ENCODE results near the gene CERS3.

The CERS3 gene

DNA sequence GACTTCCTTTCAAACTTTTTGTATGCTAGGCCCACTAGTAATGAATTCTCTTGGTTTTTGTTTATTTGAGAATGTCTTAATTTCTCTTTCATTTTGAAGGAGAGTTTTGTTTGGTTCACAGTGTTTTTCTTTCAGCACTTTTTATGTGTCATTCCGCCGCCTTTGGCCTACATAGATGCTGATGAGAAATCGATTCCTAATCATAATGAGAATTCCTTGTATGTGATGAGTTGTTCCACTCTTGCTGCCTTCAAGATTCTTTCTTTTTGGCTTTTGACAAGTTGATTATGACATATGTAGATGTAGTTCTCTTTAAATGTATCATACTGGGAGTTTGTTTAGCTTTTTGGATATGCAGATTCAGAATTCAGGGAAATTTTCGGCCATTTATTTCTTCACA is 35.5 kb downstream of the CERS3 start:
- H4K20me1 ChIP-seq (ENCODE audit: insufficient read depth): no peaks in the 10 kb centered on the region
- H3K27ac ChIP-seq: no peak overlapping the region
- no peaks in the 10 kb centered on the region for H3K36me3 ChIP-seq (ENCODE audit: insufficient read depth)
- no peak overlapping the region for H3K4me3 ChIP-seq (IDR thresholded peaks at IDR 0.05; ENCODE audit: insufficient read depth, low read depth, low read length)
- no peak overlapping the region for H2AFZ ChIP-seq (ENCODE audit: low read depth)
- H3K4me2 ChIP-seq: no peak overlapping the region
- no peaks in the 10 kb centered on the region for H3K79me2 ChIP-seq (ENCODE audit: insufficient read depth, low read depth)
- no peaks in the 10 kb centered on the region for H3K4me1 ChIP-seq (ENCODE audit: low read depth, poor library complexity, severe bottlenecking)
- TF ChIP-seq, protein P1, sequence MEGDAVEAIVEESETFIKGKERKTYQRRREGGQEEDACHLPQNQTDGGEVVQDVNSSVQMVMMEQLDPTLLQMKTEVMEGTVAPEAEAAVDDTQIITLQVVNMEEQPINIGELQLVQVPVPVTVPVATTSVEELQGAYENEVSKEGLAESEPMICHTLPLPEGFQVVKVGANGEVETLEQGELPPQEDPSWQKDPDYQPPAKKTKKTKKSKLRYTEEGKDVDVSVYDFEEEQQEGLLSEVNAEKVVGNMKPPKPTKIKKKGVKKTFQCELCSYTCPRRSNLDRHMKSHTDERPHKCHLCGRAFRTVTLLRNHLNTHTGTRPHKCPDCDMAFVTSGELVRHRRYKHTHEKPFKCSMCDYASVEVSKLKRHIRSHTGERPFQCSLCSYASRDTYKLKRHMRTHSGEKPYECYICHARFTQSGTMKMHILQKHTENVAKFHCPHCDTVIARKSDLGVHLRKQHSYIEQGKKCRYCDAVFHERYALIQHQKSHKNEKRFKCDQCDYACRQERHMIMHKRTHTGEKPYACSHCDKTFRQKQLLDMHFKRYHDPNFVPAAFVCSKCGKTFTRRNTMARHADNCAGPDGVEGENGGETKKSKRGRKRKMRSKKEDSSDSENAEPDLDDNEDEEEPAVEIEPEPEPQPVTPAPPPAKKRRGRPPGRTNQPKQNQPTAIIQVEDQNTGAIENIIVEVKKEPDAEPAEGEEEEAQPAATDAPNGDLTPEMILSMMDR (conservative IDR thresholded peaks at IDR 0.05; ENCODE audit: low read depth, low read length): no peak
- H3K9ac ChIP-seq: no peak overlapping the region
- H3K27me3 ChIP-seq (ENCODE audit: insufficient read depth, low read depth): no peaks in the 10 kb centered on the region

DNA sequence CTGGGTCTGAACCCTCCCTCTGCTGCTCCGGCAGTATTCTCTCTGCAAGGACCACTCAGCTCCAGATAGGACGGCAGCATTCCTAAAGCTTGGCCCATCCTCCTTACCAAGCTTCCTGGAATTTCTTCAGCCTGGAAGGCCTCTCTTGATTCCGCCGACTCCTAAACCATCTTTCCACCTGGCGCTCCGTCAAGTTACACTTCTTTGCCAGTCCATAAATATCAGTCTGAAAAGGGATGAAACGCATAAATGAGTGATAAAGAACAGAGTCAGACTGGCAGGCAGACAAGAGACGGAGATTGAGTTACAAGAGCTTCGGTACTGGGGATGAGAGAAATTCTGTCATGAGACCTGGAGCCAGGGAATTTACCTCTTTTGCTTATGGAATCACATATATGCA is 44.3 kb downstream of the CERS3 start:
- no peaks in the 10 kb centered on the region for H3K36me3 ChIP-seq (ENCODE audit: insufficient read depth)
- H3K4me1 ChIP-seq (ENCODE audit: low read depth, poor library complexity, severe bottlenecking): no peaks in the 10 kb centered on the region
- no peaks in the 10 kb centered on the region for H3K27me3 ChIP-seq (ENCODE audit: insufficient read depth, low read depth)
- TF ChIP-seq, protein P1 (conservative IDR thresholded peaks at IDR 0.05; ENCODE audit: low read depth, low read length): no peak
- no peak overlapping the region for H3K4me3 ChIP-seq (IDR thresholded peaks at IDR 0.05; ENCODE audit: insufficient read depth, low read depth, low read length)
- no peak overlapping the region for H3K27ac ChIP-seq
- H3K9ac ChIP-seq: no peak overlapping the region
- no peaks in the 10 kb centered on the region for H3K79me2 ChIP-seq (ENCODE audit: insufficient read depth, low read depth)
- H4K20me1 ChIP-seq (ENCODE audit: insufficient read depth): no peaks in the 10 kb centered on the region
- H3K4me2 ChIP-seq: no peak overlapping the region
- H2AFZ ChIP-seq (ENCODE audit: low read depth): no peak overlapping the region

DNA sequence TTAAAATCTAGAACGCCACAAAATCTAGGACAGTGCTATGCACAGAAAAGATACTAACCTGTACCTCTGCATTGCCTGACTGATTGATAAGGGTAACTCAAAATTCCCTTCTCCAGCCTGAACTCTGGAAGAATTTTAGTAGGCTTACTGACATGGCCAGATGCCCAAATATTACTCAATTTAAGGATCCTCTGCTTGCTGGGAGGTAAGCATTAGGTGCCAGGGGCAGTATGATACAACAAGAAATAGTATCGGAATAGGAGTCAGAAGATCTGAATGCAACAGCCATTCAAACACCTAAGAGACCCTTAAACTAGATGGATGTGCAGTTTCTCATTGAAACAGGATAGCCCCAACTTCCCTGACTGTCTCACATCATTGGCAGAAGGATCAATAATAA is 45.4 kb downstream of the CERS3 start:
- no peaks in the 10 kb centered on the region for H3K36me3 ChIP-seq (ENCODE audit: insufficient read depth)
- H3K27ac ChIP-seq: no peak overlapping the region
- H3K9ac ChIP-seq: no peak overlapping the region
- no peak overlapping the region for H3K4me3 ChIP-seq (IDR thresholded peaks at IDR 0.05; ENCODE audit: insufficient read depth, low read depth, low read length)
- no peak overlapping the region for H3K4me2 ChIP-seq
- TF ChIP-seq, protein P1 (conservative IDR thresholded peaks at IDR 0.05; ENCODE audit: low read depth, low read length): no peak
- no peaks in the 10 kb centered on the region for H3K4me1 ChIP-seq (ENCODE audit: low read depth, poor library complexity, severe bottlenecking)
- H4K20me1 ChIP-seq (ENCODE audit: insufficient read depth): no peaks in the 10 kb centered on the region
- H2AFZ ChIP-seq (ENCODE audit: low read depth): no peak overlapping the region
- H3K27me3 ChIP-seq (ENCODE audit: insufficient read depth, low read depth): no peaks in the 10 kb centered on the region
- no peaks in the 10 kb centered on the region for H3K79me2 ChIP-seq (ENCODE audit: insufficient read depth, low read depth)

- Histone ChIP-seq H3K79me2 (ENCODE audit: insufficient read depth, low read depth) (no peaks in the 10 kb centered on the region), H4K20me1 (ENCODE audit: insufficient read depth) (no peaks in the 10 kb centered on the region), H3K4me1 (ENCODE audit: low read depth, poor library complexity, severe bottlenecking) (no peaks in the 10 kb centered on the region), H3K4me2 (no peak overlapping the region), H3K36me3 (ENCODE audit: insufficient read depth) (no peaks in the 10 kb centered on the region), H3K9ac (no peak overlapping the region), H3K27me3 (ENCODE audit: insufficient read depth, low read depth) (no peaks in the 10 kb centered on the region), H3K4me3 (IDR thresholded peaks at IDR 0.05; ENCODE audit: insufficient read depth, low read depth, low read length) (no peak overlapping the region), H2AFZ (ENCODE audit: low read depth) (no peak overlapping the region), H3K27ac (no peak overlapping the region)
- TF ChIP-seq, protein P1 (conservative IDR thresholded peaks at IDR 0.05; ENCODE audit: low read depth, low read length): no peak
These were observed 51.9 kb downstream of the CERS3 start for GRCh38 chr15:100476805-100477204.

Measured in KMS-11 (cell line).